HL-60/S4 (cell line): Measurements from ENCODE around the gene NIM1K.
"Not testable (repeated sequence)": the region's sequence is repeated elsewhere in the genome, so short reads cannot be mapped to it uniquely, and the experiment has no call there.

Source experiments
- in situ Hi-C: fragments of 300-500 bp; cut with MboI; formaldehyde crosslinking; loops from 2 replicates; pipeline ENCODE4 v1.14.3; 2022; ENCODE audit warnings: low sequenced_read_pairs

NIM1K gene

DNA sequence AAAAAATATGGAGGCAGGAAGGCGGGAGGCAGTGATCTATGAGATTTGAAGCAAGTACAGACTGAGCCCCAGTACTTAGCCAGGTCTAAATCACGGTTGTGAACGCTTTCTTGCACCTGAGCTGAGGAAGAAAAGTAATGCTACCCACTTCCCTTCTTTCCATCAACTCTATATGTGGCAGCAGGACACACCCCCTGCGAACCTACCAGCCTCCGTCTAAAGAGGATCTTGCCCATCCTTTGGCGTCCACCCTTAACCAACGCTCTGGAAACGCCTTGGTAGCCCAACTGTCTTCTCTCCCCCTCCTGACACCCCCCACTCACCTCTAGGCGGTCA lies 120.6 kb downstream of the NIM1K start:
- in situ Hi-C loops = no loop called here

DNA sequence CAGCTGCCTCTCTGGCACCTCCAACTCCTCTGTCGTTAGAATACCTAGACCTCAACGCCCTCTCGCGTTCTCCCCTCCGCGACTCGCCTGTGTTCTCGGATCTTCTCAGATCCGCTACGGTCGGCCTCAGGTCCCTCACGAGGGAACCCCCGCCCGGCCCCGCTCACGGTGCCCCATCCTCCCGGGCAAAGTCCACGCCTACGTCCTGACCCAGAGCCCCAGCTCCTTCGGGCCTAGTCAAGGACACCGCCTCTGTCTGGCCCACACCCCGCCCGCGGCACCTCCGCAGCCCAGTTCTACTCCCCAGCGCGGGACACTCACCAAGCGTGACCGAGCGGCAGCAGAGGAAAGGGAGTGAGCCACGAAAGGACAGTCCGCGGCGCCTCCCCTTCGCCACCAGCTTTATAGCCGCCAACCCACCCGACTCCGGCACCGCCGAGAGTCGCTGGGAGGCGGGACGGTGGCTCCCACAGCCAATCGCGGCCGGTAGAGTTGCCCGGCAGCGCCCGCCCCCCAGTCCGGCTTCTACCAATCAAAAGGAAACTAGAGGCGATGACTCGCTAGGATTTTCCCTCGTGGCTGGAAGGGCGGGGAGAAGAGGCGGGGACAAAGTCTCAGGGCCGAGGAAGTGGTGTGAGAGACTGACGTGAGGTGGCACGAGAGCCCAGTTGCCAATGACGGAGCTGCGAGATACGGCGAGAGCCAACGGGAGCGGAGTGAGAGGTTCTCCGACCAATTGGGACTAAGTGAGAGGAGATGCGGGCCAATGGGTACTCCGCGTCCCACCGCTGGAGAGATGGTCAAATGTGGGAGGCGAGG lies 121.2 kb downstream of the NIM1K start, which contains the start of gene HMGCS1:
TSS of gene HMGCS1 (minus strand) at position 378 of the 819 bp plus-strand sequence. CDS start 14,447 bp downstream, outside the sequence.
- in situ Hi-C loops = no loop called here

DNA sequence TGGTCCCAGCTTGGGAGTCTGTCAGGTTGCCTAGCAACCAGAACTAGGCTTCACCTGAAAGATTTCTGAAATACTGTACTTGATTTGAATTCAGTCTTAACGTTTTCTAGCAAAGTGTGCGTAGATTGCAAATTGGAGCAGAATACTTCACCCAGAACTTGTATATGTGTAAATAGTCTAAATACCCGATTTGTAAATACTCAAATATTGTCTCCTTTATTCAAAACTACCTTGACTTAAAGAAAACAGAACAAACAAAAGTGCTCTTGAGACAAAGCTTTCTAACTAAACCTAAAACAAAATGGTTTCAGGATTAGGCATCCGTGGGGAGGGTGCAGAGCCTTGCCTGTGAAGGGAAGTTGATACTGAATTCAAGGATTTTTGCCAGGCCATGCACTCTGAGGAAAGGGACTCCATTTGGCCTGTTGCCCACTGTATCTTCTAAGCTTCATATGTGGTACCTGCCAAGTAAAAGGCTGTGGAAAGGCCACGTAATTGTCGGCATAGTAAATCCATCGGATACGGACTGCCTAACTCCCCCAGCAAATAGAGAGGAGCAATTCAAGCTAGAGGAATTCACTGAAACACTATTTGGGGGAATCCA lies 121.9 kb downstream of the NIM1K start:
- in situ Hi-C loops = no loop called here

DNA sequence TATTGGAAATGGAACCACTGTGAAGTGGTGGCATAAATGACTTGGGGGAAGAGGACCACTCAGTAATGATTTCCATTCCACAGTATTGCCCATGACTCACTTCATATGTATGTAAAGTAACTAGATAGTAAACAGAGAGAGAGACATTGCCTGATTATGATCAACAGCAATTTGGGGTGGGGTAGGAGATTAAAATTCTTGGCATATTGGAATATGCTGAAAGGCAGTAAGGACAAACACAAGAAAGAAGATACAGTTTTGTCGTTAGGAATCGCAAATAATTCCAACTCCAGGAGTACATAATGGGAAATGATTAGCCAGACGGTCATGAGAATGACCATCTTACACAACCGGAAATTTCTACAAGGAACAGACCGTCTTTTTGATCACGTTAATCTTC lies 122.7 kb downstream of the NIM1K start:
- in situ Hi-C loops = no loop called here

DNA sequence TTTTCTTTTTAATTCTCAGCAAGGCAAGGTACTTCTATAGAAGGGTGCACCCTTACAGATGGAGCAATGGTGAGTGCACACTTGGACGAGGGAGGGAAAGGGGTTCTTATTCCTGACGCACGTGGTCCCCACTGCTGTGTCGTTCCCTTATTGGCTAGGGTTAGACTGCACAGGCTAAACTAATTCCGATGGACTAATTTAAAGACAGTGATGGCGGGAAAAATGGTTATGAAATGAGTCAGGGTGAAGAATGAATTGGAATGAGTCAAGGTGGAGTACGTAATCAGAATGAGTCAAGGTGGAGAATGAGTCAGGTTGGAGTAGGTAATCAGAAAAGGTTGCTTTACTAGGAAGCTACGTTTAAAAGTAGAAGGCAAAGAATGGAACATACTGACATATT lies 123.2 kb downstream of the NIM1K start:
- in situ Hi-C loops = no loop called here

DNA sequence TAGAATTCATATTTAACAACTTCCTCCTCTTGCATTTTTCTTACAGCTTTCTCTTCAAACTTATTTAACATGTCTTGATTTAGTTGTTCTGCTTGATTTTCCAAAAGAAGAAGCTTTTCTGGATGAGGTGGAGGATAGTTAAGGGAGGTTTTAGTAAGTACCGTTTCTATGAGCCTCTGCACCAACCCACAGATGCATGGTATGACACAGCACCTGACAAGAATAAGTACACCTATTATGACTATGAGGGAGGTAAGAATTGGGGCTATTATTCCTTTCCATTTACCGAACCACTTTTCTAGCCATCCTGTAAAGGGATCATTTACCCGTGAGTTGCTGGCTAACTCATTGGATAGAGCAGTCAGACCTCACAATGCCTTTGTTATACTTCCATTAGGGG lies 123.7 kb downstream of the NIM1K start:
- in situ Hi-C loops = no loop called here

DNA sequence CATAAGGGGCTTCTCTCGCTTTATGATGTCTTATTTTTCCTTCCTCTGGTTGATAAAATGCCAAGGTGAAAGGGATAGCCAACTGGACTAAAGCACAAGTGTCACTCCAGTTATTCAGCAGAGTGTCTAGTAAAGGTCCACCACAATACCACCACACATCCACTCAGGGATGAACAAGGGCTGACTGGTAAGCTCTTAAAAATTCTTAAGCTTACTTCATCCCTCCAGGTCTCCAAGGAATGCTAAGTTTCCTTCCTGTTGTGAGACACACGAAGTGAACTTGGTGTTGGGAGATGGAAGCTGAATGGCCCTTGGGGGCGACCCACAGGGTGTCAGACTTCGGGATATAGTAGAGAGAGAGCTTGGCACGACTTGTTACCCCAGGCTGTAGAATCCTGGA lies 124.4 kb downstream of the NIM1K start:
- in situ Hi-C loops = no loop called here

DNA sequence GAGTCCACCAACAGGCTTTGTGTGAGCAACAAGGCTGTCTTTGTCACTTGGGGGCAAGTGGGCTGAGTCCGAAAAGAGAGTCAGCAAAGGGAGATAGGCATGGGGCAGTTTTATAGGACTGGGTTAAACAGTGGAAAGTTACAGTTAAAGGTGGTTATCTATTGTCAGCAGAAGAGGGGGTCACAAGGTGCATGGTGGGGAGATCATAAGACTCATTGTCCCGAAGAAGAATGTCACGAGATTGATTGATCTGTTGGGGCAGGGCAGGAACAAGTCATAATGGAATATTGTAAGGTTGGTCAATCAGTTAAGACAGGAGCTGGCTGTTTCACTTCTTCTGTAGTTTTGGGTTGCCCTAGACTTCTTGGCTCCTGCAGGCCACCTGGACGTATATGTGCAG lies 128.8 kb downstream of the NIM1K start:
- in situ Hi-C loops = no loop called here

DNA sequence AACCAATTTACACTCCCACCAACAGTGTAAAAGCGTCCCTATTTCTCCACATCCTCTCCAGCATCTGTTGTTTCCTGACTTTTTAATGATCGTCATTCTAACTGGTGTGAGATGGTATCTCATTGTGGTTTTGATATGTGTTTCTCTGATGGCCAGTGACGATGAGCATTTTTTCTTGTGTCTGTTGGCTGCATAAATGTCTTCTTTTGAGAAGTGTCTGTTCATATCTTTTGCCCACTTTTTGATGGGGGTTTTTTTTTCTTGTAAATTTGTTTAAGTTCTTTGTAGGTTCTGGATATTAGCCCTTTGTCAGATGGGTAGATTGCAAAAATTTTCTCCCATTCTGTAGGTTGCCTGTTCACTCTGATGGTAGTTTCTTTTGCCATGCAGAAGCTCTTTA lies 131.5 kb downstream of the NIM1K start:
- in situ Hi-C loops = not testable (repeated sequence)

DNA sequence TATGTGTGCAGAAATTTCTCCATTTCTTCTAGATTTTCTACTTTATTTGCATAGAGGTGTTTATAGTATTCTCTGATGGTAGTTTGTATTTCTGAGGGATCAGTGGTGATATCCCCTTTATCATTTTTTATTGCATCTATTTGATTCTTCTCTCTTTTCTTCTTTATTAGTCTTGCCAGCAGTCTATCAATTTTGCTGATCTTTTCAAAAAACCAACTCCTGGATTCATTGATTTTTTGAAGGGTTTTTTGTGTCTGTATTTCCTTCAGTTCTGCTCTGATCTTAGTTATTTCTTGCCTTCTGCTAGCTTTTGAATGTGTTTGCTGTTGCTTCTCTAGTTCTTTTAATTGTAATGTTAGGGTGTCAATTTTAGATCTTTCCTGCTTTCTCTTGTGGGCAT lies 133.6 kb downstream of the NIM1K start:
- in situ Hi-C loops = not testable (repeated sequence)
